ENCODE data around the gene EIF4A3. TPM values are rescaled to one million over a fixed set of nuclear protein-coding genes. Genes with fewer than 3 reads are reported as not detected.
"Not testable (repeated sequence)": the region's sequence is repeated elsewhere in the genome, so short reads cannot be mapped to it uniquely, and the experiment has no call there.

Gene EIF4A3
- total RNA-seq, 1 donor from 2014 or later, result 169 TPM

DNA sequence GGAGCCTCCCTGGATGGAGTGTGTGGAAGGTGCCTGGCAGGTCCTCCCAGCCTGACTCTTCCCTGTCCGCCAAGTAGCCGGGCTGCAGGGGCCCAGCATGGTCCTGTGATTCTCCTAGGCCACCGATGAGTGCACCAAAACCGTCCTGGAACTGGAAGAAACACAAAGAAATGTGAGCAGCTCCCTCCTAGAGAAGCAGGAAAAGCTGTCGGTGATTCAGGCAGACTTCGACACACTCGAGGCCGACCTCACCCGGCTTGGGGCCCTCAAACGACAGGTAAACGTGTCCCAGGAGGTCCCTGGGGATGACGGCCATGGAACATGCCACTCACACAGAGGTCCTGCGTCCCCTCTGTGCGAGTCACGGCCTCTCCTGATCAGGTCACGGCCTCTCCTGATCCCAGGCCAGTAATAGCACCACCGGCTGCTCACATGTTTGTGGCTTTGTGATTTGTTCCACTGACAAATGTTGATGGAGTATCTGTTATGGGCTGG lies 49.8 kb downstream of the EIF4A3 start:
- Mint-ChIP-seq H3K4me3 (ENCODE audit: low read depth) (no peak overlapping the region), H3K4me1 (ENCODE audit: low read depth) (peaks cover 14% of the 10 kb centered on the region), H3K9me3 (no peaks in the 10 kb centered on the region), H3K27me3 (ENCODE audit: low read depth) (peaks cover 9% of the 10 kb centered on the region), H3K36me3 (ENCODE audit: low read depth) (no peaks in the 10 kb centered on the region), H3K27ac (no peak overlapping the region)
- intact Hi-C loops (cut with micrococcal nuclease), result no loop called here
- DNase-seq (ENCODE audit: low spot score), result no peak

DNA sequence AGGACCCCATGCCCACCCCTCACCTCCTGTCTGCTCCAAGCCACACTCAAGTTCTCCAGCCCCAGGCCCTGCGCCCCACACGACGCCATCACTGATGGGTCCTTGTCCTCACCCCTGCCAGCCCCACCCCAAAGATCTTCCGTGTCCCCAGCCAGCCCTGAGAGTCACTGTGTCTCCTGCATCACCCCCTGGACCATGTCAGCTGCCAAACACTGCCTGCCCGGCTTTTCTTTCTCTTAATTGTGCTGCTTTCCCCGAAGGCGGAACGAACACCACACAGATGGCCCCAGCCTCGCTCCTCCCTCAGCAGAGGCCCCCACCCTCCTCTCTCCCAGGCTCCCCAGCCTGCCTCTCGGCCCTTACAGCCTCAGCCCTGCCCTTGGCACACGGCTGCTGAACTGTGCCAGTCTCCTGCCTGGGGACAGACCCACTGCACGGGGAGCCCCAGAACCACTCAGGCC lies 50.3 kb downstream of the EIF4A3 start:
- no peak overlapping the region for H3K27ac Mint-ChIP-seq
- intact Hi-C loops (cut with micrococcal nuclease), result no loop called here
- H3K27me3 Mint-ChIP-seq (ENCODE audit: low read depth), result peaks cover 9% of the 10 kb centered on the region
- H3K9me3 Mint-ChIP-seq, result no peaks in the 10 kb centered on the region
- no peaks in the 10 kb centered on the region for H3K36me3 Mint-ChIP-seq (ENCODE audit: low read depth)
- no peak for DNase-seq (ENCODE audit: low spot score)
- H3K4me3 Mint-ChIP-seq (ENCODE audit: low read depth), result no peak overlapping the region
- H3K4me1 Mint-ChIP-seq (ENCODE audit: low read depth), result peaks cover 13% of the 10 kb centered on the region

DNA sequence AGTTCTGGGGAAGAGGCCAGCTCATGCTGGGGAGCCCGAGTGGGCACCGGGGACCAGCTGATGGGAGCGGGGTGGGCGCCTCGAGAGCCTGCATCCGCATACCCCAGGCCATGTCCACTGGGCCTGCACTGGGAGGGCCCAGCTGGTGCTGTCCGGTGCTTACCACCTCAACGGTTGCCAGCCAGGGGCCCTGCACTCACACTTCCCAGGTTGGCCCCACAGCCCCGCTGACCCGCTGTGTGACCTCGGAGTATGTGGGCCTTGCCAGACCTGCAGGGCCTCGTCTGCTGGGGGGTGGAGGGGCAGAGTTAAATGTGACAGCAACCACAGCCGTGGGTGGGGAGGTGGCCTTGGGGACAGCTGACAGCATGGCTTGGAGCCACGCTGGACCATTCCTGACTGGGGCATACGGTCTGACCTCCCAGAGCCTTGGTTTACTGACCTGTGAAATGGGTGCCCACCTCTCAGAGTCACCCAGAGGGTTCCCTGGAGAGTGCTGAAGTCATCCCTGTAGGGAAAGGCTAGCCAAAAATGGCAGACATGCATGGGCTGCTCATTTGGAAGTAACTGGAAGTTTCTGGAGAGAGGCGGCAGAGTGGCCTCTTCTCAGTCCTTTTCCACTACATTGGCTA lies 51.0 kb downstream of the EIF4A3 start:
- no peaks in the 10 kb centered on the region for H3K36me3 Mint-ChIP-seq (ENCODE audit: low read depth)
- no peak overlapping the region for H3K4me3 Mint-ChIP-seq (ENCODE audit: low read depth)
- H3K27me3 Mint-ChIP-seq (ENCODE audit: low read depth), result peaks cover 9% of the 10 kb centered on the region
- H3K4me1 Mint-ChIP-seq (ENCODE audit: low read depth), result peaks cover 13% of the 10 kb centered on the region
- intact Hi-C loops (cut with micrococcal nuclease), result no loop called here
- H3K27ac Mint-ChIP-seq, result no peak overlapping the region
- no peak for DNase-seq (ENCODE audit: low spot score)
- no peaks in the 10 kb centered on the region for H3K9me3 Mint-ChIP-seq

DNA sequence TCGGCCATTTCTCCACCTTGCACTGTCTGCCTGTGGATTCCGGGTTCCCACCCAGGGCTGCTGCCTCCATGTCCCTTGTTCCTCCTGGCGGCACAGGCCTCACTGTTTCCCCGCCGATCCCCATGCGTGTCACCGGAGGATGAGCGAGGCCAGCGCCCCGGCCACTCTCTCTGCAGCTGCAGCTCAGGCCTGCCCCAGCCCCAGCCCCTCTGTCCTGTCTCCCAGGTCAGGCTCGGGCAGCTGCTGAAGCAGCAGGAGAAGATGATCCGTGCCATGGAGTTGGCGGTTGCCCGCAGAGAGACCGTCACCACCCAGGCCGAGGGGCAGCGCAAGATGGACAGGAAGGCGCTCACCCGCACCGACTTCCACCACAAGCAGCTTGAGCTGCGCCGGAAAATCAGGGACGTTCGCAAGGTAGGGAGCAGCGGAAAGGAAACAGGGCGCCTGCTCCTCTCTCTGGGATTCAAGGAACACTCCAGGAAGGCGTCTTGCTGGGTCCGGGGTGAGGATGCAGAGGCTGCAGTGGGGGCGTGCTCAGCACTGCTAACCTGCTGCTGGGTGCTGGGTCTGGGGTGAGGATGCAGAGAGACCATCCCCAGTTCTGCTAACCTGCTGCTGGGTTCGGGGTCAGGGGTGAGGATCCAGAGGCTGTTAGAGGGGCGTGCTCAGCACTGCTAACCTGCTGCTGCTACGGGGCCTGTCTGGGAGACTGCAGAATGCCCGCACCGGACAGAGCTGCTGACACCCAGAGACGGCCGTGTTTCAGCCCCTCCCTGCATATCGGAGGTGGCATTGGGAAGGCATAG lies 51.7 kb downstream of the EIF4A3 start:
- H3K27ac Mint-ChIP-seq, result no peak overlapping the region

DNA sequence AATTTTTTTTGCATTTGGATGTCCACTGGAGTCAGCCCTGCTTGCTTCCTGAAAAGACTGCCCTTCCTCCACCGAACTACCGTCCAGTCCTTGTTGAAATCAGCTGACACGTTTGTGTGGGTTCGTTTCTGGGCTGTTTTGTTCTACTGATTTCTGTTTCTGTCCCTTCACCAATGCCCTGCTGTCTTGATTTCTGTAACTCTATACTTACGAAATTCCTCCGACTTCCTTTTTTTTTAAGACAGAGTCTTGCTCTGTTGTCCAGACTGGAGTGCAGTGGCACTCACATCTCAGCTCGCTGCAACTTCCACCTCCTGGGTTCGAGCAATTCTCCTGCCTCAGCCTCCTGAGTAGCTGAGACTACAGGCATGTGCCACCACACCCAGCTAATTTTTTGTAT lies 54.0 kb downstream of the EIF4A3 start:
- H3K4me3 Mint-ChIP-seq (ENCODE audit: low read depth), result no peak overlapping the region
- intact Hi-C loops (cut with micrococcal nuclease), result no loop called here
- DNase-seq (ENCODE audit: low spot score), result no peak
- H3K4me1 Mint-ChIP-seq (ENCODE audit: low read depth), result no peaks in the 10 kb centered on the region
- peaks cover 9% of the 10 kb centered on the region for H3K27me3 Mint-ChIP-seq (ENCODE audit: low read depth)
- H3K27ac Mint-ChIP-seq, result no peak overlapping the region
- H3K9me3 Mint-ChIP-seq, result no peaks in the 10 kb centered on the region
- H3K36me3 Mint-ChIP-seq (ENCODE audit: low read depth), result no peaks in the 10 kb centered on the region

More for the DNA sequence above, 51.7 kb downstream of the EIF4A3 start:
- Mint-ChIP-seq H3K36me3 (ENCODE audit: low read depth) (no peaks in the 10 kb centered on the region), H3K4me1 (ENCODE audit: low read depth) (peaks cover 5% of the 10 kb centered on the region), H3K27me3 (ENCODE audit: low read depth) (peaks cover 9% of the 10 kb centered on the region), H3K4me3 (ENCODE audit: low read depth) (no peak overlapping the region), H3K9me3 (no peaks in the 10 kb centered on the region)
- DNase-seq (ENCODE audit: low spot score), result no peak
- intact Hi-C loops (cut with micrococcal nuclease), result no loop called here

DNA sequence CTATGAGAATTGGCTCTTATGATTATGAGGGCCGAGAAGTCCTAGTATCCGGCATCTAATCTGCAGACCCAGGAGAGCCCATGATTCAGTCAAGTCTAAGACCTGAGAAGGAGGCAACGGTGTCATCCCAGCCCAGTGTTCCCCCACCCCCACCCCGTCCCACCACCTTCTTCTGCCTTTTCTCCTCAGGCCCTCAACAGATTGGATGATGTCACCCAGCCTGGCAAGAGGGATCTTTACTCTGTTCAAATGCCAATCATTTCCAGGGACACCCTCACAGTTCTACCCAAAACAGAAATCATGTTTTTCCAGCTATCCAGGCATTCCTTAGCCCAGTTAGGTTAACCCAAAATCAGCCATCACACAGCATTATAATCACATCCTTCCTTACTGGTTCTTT lies 55.6 kb downstream of the EIF4A3 start:
- intact Hi-C loops (cut with micrococcal nuclease), result no loop called here
- Mint-ChIP-seq H3K4me3 (ENCODE audit: low read depth) (no peak overlapping the region), H3K9me3 (no peaks in the 10 kb centered on the region), H3K36me3 (ENCODE audit: low read depth) (no peaks in the 10 kb centered on the region), H3K4me1 (ENCODE audit: low read depth) (no peaks in the 10 kb centered on the region), H3K27me3 (ENCODE audit: low read depth) (peaks cover 9% of the 10 kb centered on the region), H3K27ac (no peak overlapping the region)
- DNase-seq (ENCODE audit: low spot score), result no peak

DNA sequence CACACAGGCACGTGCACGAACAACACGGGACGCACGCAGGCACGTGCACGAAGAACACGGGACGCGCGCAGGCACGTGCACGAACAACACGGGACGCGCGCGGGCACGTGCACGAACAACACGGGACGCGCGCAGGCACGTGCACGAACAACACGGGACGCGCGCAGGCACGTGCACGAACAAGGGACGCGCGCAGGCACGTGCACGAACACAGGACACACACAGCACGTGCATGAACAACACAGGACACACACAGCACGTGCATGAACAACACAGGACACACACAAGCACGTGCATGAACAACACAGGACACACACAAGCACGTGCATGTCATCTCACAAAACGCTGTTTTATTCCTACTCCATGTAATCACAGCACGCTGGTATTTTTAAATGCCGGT lies 56.8 kb downstream of the EIF4A3 start:
- H3K27me3 Mint-ChIP-seq (ENCODE audit: low read depth); H3K36me3 Mint-ChIP-seq (ENCODE audit: low read depth); H3K9me3 Mint-ChIP-seq; intact Hi-C loops (cut with micrococcal nuclease); H3K4me1 Mint-ChIP-seq (ENCODE audit: low read depth); DNase-seq (ENCODE audit: low spot score); H3K4me3 Mint-ChIP-seq (ENCODE audit: low read depth); H3K27ac Mint-ChIP-seq: not testable (repeated sequence)

DNA sequence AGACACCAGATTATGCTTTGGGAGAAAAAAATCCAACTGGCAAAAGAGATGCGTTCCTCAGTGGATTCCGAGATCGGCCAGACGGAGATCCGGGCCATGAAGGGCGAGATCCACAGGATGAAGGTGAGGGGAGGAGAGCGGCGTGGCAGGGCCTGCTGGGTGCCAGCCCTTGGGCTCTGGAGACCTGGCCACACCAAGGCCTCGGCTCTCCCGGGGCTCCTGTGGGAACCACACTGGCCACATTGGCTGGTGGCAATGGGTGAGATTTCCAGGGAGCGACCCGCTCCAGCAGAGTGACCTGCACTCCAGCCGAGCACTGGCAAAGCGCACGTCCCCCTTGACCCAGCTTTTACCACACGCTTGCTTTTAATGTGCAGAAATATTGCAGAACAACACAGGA lies 57.2 kb downstream of the EIF4A3 start:
- intact Hi-C loops (cut with micrococcal nuclease), result no loop called here
- no peak for DNase-seq (ENCODE audit: low spot score)
- Mint-ChIP-seq H3K9me3 (no peaks in the 10 kb centered on the region), H3K4me1 (ENCODE audit: low read depth) (no peaks in the 10 kb centered on the region), H3K4me3 (ENCODE audit: low read depth) (no peak overlapping the region), H3K36me3 (ENCODE audit: low read depth) (no peaks in the 10 kb centered on the region), H3K27ac (no peak overlapping the region), H3K27me3 (ENCODE audit: low read depth) (peaks cover 9% of the 10 kb centered on the region)

DNA sequence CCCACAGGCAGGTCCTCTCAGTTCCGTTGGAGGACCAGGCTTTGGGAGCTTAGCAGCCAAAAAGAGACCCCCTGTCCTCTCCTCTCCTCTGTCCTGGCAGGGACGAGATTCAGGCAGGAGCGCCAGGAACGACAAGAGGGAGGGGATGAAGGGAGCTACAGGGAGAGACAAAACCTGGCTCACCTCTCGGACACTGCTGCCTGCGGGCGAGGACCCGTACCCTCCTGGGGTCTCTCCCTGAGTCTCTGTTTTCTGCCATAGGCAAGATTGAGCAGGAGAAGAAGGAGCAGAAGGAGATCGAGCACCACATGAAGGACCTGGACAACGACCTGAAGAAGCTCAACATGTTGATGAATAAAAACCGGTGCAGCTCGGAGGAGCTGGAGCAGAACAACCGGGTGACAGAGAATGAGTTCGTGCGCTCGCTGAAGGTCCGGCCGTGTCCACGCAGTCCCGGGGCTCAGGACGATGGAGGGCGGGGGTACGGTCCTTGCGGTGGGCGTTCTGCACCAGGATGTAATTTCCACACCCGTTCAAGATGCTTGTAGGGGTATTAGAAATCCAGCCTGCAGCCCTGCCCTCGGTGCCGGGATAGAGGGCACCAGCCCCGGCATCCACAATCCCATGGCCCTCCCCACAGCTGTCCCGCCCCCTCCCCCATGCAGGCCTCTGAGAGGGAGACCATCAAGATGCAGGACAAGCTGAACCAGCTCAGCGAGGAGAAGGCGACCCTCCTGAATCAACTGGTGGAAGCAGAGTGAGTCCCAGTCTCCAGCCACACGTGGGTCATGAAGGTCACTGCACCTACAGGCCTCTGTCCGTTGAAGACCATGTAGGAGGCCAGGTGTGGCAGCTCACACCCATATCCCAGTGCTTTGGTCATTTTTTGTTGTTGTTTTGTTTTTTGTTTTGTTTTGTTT lies 59.3 kb downstream of the EIF4A3 start:
- intact Hi-C loops (cut with micrococcal nuclease), result no loop called here
- Mint-ChIP-seq H3K9me3 (no peaks in the 10 kb centered on the region), H3K4me1 (ENCODE audit: low read depth) (peaks cover 3% of the 10 kb centered on the region), H3K27ac (no peak overlapping the region), H3K36me3 (ENCODE audit: low read depth) (no peaks in the 10 kb centered on the region), H3K4me3 (ENCODE audit: low read depth) (no peak overlapping the region), H3K27me3 (ENCODE audit: low read depth) (peaks cover 6% of the 10 kb centered on the region)
- no peak for DNase-seq (ENCODE audit: low spot score)

DNA sequence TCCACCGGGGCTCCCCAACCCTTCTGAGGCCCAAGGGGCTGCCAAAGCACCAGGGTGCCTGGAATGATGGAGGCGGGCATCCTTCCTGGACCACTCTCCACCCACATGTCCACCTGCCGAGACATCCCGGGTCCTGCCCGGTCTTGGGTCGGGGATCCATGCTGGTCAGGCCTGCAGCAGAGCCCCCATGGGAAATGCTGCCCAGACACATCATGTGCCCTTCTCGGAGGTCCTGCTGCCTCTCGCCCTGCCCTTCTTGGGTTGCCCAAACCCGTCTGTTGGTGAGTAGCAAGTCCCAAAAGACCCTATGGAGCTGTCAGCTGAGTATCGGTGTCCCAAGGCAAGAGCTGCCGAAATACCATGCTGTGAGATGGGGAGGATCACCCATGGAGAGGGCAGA lies 60.3 kb downstream of the EIF4A3 start:
- Mint-ChIP-seq H3K36me3 (ENCODE audit: low read depth) (no peaks in the 10 kb centered on the region), H3K27me3 (ENCODE audit: low read depth) (peaks cover 1% of the 10 kb centered on the region), H3K4me3 (ENCODE audit: low read depth) (no peak overlapping the region), H3K9me3 (no peaks in the 10 kb centered on the region), H3K4me1 (ENCODE audit: low read depth) (peaks cover 4% of the 10 kb centered on the region), H3K27ac (no peak overlapping the region)
- intact Hi-C loops (cut with micrococcal nuclease), result no loop called here
- no peak for DNase-seq (ENCODE audit: low spot score)

DNA sequence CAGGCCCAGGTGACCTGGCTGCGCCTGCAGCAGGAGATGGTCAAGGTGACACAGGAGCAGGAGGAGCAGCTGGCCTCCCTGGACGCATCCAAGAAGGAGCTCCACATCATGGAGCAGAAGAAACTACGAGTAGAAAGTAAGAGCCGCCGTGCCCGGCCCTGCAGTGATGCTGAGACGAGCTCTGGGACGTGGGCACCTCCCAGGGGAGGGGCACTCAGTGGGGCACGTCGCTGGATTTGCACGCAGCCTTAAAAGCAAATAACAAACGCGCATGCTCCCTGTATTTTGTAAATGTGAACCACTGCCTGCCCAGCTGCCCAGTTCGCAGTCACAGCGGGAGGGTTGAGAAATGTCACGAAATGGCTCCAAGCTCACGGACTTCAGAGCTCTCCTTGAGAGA lies 60.8 kb downstream of the EIF4A3 start:
- Mint-ChIP-seq H3K9me3 (no peaks in the 10 kb centered on the region), H3K27me3 (ENCODE audit: low read depth) (peaks cover 1% of the 10 kb centered on the region), H3K4me3 (ENCODE audit: low read depth) (no peak overlapping the region), H3K36me3 (ENCODE audit: low read depth) (no peaks in the 10 kb centered on the region), H3K4me1 (ENCODE audit: low read depth) (peaks cover 4% of the 10 kb centered on the region), H3K27ac (no peak overlapping the region)
- intact Hi-C loops (cut with micrococcal nuclease), result no loop called here
- no peak for DNase-seq (ENCODE audit: low spot score)

DNA sequence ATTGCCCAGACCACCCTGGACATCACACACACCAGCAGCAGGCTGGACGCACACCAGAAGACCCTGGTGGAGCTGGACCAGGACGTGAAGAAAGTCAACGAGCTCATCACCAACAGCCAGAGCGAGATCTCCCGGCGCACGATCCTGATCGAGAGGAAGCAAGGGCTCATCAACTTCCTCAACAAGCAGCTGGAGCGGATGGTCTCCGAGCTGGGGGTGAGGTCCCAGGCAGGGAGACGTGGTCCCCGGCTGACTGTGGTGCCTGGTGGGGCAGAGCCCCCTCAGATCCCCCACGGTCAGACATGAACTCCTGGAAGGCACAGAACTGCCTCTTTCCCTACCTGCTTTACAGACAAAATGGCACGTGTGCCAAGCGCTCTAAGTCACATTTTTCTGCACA lies 62.2 kb downstream of the EIF4A3 start:
- no peaks in the 10 kb centered on the region for H3K9me3 Mint-ChIP-seq
- H3K4me1 Mint-ChIP-seq (ENCODE audit: low read depth), result peaks cover 4% of the 10 kb centered on the region
- intact Hi-C loops (cut with micrococcal nuclease), result no loop called here
- DNase-seq (ENCODE audit: low spot score), result no peak
- no peak overlapping the region for H3K27ac Mint-ChIP-seq
- no peaks in the 10 kb centered on the region for H3K36me3 Mint-ChIP-seq (ENCODE audit: low read depth)
- peaks cover 1% of the 10 kb centered on the region for H3K27me3 Mint-ChIP-seq (ENCODE audit: low read depth)
- H3K4me3 Mint-ChIP-seq (ENCODE audit: low read depth), result no peak overlapping the region
